ENCODE results near the gene MPND.

MPND gene

DNA sequence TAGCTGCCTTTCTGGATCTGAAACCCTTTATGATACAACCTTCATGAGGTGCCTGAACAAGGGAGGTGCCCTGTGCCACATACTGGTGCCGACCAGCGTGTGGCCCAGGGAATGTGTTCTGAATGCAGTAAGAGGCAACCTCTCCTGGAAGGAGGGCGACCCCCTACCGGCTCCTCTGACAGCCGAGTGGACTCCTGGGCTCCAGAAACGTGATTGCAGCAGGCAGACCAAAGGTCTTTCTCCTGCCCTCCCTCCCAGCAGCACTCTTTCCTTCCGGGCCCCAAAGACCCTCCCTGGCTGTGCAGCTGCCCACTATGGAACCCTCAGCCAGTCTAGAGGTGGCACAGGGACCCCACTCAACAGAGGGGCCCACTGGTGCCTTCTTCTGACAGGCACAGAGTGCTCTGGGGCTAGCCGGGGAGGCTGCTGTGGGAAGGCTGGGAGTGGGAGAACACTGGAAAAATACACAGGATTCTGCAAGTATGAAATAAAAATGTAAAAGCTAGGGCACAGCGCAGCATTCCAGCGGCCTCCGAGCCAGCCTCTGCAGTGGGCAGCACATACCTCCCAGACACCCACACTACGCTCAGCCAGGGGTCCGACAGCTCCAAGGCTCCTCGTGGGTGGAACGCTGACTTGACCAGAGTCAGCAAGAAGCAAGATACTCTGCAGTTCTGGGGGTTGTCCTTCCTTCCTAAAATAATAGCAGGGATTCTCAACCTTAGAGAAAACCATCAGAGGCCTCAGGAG lies 42.1 kb downstream of the MPND start:
- no peak for DNase-seq

DNA sequence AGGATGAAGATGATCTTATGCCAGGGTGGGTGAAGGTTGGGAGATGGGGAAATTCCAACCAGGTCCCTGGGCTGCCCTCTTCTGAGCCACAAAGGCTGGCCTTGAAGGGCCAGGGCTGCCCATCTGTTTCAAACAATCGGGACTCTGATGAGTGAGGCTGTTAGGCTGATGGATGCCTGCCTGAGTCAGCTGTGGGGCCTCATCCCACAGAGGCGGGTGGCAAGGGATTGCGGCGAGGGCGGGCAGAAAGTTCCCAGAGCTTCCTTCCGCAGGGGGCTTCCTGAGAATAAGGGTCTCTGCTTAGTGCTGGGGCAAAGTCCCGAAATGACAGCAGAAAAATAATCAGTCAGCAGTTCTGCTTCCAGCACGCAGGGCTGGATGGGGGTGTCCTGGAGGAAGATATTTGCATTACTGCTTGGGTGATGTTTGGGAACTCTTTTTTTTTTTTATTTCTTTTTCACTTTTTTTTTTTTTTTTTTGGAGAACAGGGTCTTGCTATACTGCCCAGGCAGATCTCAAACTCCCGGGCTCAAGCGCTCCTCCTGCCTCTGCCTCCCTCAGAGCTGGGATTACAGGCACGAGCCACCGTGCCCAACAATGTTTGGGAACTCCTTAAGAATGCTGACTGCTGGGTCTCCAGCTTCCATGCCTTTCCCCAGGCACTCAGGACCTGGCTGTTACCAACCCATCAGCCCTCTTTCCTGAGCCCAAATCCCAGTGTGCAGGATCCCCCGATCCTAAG lies 42.9 kb downstream of the MPND start:
- DNase-seq = no peak

DNA sequence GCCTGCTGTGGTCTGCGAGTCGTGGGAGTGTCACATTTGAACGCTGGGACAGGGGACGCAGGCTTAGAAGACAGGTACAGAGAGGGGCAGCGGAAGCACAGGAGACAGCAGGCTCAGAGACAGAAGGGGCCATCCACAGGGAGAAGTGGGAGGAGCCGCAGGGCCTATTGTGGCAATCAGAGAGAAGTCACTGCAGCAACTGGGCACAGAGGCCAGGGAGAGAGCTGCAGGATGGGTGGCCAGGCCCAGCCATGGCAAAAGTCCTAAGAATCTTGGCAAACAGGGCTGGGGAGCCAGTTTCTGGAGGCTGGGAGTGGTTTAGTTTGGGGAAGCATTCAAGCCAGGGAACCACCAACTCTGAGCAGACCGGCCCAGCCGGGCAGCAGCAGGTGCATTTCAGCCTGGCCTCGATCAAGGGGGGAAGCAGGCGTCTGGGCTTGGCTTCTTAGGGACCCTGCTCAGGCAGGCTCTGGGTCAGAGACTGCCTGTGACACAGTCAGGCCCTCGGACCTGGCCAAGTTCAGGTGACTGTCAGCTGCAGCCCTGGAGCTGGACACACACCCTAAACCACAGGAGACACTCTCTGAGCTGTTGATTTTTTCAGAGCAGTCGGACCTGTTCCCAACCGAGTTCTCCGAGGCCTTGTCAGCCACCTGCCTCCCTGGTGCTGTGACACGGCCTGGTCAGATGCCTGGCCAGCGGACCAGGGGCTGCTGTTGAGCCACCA lies 45.1 kb downstream of the MPND start:
- DNase-seq = no peak

DNA sequence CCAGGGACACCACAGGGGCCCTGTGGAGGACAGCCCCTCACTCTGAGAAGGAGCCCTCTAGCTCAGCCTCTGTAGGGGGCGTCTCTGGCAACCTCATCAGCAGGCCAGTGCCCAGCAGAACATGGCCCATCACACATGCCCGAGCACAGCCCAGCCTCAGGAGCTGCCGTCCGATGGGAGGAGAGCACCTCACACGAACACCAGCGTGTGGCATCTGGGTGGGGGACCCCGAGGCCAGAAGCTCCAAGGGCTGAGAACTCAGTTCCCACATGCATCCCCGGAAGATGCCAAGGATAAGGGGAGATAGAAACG lies 45.7 kb downstream of the MPND start:
- no peak for DNase-seq

DNA sequence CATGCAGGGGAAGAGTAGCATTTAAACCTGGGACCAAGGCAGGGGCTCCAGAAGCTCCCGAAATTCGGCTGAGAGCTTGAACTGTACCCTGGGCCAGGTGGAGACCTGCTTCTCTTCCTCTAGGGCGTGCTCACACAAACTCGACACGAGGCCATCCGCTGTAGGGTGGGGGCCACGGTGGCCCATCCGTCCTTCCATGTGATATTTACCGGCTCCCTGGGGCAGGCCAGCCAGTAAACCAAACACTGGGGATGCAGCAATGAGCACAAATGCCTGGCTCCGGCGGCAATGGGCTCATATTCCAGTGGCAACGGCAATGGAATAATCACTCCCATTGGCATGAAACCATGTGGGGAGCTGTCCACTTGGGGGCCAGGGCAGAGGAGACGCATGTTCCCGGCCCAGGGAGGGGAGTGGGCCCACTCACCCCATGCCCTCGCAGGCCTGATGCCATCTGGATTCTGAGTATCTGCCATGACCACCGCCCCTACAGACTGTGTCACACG lies 46.2 kb downstream of the MPND start:
- no peak for DNase-seq

GRCh38 chr19:4390017-4390566 lies 46.7 kb downstream of the MPND start:
- no peak for DNase-seq

GRCh38 chr19:4390567-4391305 lies 47.4 kb downstream of the MPND start:
- no peak for DNase-seq

GRCh38 chr19:4391306-4391693 lies 47.9 kb downstream of the MPND start:
- no peak for DNase-seq

GRCh38 chr19:4391701-4392483 lies 48.5 kb downstream of the MPND start:
- DNase-seq = no peak

DNA sequence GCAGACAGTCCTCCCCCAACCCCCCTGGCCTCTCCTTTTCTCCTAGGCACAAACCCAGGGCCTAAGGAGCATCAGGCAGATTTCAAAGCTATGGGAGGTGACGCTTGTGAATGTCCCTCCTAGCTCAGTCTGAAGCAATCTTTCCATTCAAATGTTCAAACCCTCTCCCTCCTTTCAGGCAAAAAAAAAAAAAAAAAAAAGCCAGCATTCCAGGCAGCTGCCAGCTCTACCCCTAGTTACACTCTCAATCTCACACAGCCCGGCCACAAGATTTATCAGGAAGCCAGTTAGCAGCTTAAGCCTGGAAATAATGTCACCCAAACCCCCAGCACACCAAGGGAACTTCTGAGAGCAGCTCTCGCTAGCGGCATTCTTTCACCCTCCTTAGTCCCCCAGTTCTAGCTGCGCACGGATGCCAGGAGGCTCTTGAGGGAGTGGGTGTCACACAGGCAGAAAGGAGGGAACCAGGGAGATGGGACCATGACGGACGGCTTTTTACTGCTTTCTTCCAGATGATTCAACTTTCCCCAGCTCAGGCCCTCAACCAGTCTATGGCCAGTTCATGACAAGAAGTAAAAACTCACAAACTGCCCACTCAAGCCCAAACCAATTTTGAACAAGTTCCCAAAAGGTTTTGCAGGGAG lies 50.7 kb downstream of the MPND start:
- DNase-seq = no peak

- DNase-seq = no peak
These were observed 53.8 kb downstream of the MPND start for GRCh38 chr19:4396949-4397783.

- DNase-seq = no peak
These were observed 56.4 kb downstream of the MPND start for GRCh38 chr19:4399812-4400134.

- peak; percentile 91 for DNase-seq
These were observed 57.0 kb downstream of the MPND start, which contains the start of gene SH3GL1 for GRCh38 chr19:4400135-4400936. Gene SH3GL1 (minus strand): TSS chr19:4400547. CDS start chr19:4400368, 179 bp downstream.

DNA sequence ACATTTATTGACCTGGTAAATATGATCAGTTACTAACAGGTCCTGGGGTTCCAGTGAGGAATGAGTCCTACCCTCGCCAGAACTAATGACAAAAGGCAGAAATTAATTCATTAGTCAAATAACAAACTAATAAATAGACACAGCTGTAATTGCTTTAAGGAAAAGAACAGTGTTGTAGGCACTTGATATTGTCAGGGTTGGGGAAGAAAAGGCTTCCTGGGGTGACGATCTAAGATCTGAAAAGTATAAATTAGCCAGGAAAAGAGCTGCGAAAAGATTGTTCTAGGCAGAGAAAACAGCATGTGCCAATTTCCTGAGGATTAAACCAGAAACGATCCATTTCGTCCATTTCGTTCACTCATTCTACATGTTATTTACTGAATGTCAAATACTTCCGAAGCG lies 58.4 kb downstream of the MPND start:
- no peak for DNase-seq

GRCh38 chr19:4402171-4403004 lies 59.0 kb downstream of the MPND start, which contains the start of gene CHAF1A:
Gene CHAF1A (plus strand): TSS chr19:4402640. CDS start chr19:4402763, 123 bp downstream.
- peak; percentile 100 for DNase-seq

DNA sequence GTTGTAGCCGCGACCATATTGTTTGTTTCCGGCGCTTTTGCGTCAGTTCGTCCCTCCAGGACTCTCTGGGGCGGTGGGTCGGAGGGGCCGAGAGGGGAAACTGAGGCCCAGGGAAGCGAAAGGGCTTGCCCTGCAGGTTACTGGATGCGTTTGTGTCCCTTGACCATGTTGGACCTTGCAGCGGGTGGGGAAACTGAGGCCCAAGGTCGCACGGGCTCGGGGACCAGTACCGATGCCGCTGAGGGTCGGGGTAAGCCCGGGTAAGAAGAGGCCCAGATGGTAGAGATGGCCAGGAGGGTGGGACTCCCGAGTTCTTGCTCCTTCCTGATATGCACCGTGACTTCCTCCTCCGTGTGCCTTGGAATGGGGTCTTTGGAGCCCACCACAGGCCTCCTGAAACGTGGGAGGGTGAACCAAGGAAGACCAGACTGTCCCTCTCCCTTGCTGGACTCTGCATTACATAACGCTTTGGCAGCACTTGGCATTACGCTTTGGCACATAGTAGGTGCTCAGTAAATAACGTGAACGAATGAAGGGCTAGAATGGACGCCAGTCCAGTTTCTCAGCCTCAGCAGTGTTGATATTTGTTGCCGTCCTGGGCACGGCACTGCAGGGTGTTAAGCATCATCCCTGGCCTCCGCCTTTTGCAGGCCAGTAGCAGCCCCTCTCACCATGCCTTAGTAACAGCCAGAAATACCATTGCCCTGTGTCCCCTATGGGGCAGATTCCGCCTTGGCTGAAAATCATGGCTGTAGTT lies 59.8 kb downstream of the MPND start:
- DNase-seq = no peak

- no peak for DNase-seq
These were observed 62.6 kb downstream of the MPND start for GRCh38 chr19:4405977-4406376.

- DNase-seq = no peak
These were observed 63.3 kb downstream of the MPND start for GRCh38 chr19:4406626-4407025.
